GM12865 (cell line): ENCODE data around the gene NDUFC2.

Experiments
- DNase-seq: peaks from one replicate; pipeline ENCODE4 v3.0.0; 2010; ENCODE audit warnings: low read depth
- H3K4me3 ChIP-seq: 2 replicates; pipeline ENCODE4 v1.5.1; 2011; ENCODE audit warnings: mild to moderate bottlenecking, low read depth, low read length, control low read depth
- CTCF ChIP-seq: IDR thresholded peaks from 2 replicates; pipeline ENCODE4 v1.5.1; 2011; ENCODE audit warnings: low read length, control low read depth, low read depth, inconsistent platforms; ENCODE audit not compliant: insufficient read depth; ENCODE audit errors: missing control alignments

NDUFC2 gene

GRCh38 chr11:78069465-78069864 lies 10.2 kb downstream of the NDUFC2 start:
- DNase-seq = no peak
- no peak for TF ChIP-seq CTCF
- no peak overlapping the region for H3K4me3 ChIP-seq

DNA sequence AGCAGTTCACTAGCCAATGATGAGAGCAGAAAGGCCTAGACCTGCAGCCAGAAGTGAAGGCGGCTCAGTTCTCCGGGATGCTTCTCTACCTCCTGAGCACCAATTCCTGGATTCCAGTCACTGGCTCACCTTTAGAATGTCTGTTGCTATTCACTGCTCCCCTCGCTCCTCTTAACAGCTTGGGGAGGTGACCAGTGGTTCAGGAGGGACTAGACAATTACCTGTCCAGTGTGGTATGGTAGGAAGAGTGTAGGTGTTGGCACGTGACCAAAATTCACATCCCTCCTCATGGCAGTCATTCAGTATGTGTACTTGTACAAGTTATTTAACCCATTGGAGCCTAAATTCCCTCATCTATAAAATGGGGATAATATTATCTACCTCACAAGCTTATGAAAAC lies 12.0 kb downstream of the NDUFC2 start:
- H3K4me3 ChIP-seq = no peak overlapping the region
- no peak for TF ChIP-seq CTCF
- DNase-seq = no peak

GRCh38 chr11:78066471-78066870 lies 13.2 kb downstream of the NDUFC2 start:
- no peak overlapping the region for H3K4me3 ChIP-seq
- TF ChIP-seq CTCF = no peak
- DNase-seq = no peak

- DNase-seq = no peak
- no peak overlapping the region for H3K4me3 ChIP-seq
- TF ChIP-seq CTCF = no peak
Measured at GRCh38 chr11:78065203-78065602, 14.5 kb downstream of the NDUFC2 start.

- no peak for DNase-seq
- TF ChIP-seq CTCF = no peak
- no peak within 1 kb of the TSS for H3K4me3 ChIP-seq
Measured at GRCh38 chr11:78063440-78064181, 16.1 kb downstream of the NDUFC2 start, which contains the start of gene THRSP. TSS of gene THRSP (plus strand) at chr11:78063861. CDS start at chr11:78063882, 21 bp downstream.

DNA sequence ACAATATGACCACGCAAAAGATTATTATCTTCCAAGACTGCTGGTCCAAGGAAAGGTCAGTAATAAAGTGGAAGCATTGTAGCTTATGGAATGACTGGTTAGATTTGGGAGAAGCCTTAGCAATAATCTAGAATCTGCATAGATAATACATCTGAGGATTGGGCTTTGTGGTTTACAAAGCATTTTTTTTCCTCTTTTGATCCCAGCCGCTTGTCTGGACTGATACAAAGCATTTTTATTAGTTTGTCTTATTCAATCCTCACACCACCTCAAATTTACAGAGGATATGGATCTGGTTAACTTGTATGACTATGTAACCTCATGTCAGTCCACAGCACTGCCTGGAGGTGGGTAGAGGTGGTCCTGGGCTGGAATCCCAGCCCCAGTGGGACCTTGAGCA lies 17.0 kb downstream of the NDUFC2 start:
- no peak for TF ChIP-seq CTCF
- no peak for DNase-seq
- no peak overlapping the region for H3K4me3 ChIP-seq

- no peak for TF ChIP-seq CTCF
- DNase-seq = no peak
- no peak overlapping the region for H3K4me3 ChIP-seq
Measured at GRCh38 chr11:78061921-78062311, 17.7 kb downstream of the NDUFC2 start.
